HepG2 (cell line): ENCODE data around the gene YPEL4. TPM values are rescaled to one million over a fixed set of nuclear protein-coding genes. Genes with fewer than 3 reads are reported as not detected.

Experiments
- ERF ChIP-seq: IDR thresholded peaks from 2 replicates; pipeline ENCODE4 v1.6.1; 2018; ENCODE audit warnings: missing biosample characterization, missing genetic modification reagents
- FOSL2 ChIP-seq: sonication (generic); formaldehyde crosslinking; IDR thresholded peaks from 2 replicates; pipeline ENCODE4 v1.4.0; 2020; ENCODE audit warnings: missing genetic modification reagents
- GLI4 ChIP-seq: sonication (generic); formaldehyde crosslinking; IDR thresholded peaks from 2 replicates; pipeline ENCODE4 v1.5.1; 2020; ENCODE audit warnings: missing genetic modification reagents, mild to moderate bottlenecking, moderate library complexity, borderline replicate concordance
- GTF3A ChIP-seq: sonication (generic); formaldehyde crosslinking; conservative IDR thresholded peaks from 2 replicates; pipeline ENCODE4 v1.4.0; 2020; ENCODE audit warnings: mild to moderate bottlenecking, missing genetic modification reagents
- HCFC1 ChIP-seq: fragments of 150-350 bp; IDR thresholded peaks from 2 replicates; pipeline ENCODE4 v1.6.1; 2014; ENCODE audit warnings: low read depth, low read length
- HES4 ChIP-seq: sonication (generic); formaldehyde crosslinking; IDR thresholded peaks from 2 replicates; pipeline ENCODE4 v1.9.0; 2021; ENCODE audit warnings: mild to moderate bottlenecking, missing genetic modification reagents, borderline replicate concordance
- HNF4G ChIP-seq, 2 experiments: sonication (generic) in 1 of 2; formaldehyde crosslinking in 1 of 2; IDR thresholded peaks; 2 replicates each; pipeline versions ENCODE4 v1.4.0 to v1.6.1; 2011 to 2020; ENCODE audit warnings: borderline replicate concordance in 2 of 2, low read depth in 2 of 2, mild to moderate bottlenecking in 2 of 2, low read length in 1 of 2, missing genetic modification reagents in 1 of 2, moderate library complexity in 1 of 2
- KDM5B ChIP-seq: sonication (generic); formaldehyde crosslinking; IDR thresholded peaks from 2 replicates; pipeline ENCODE4 v1.4.0; 2020; ENCODE audit warnings: missing genetic modification reagents, mild to moderate bottlenecking, borderline replicate concordance
- NFKB2 ChIP-seq: sonication (generic); formaldehyde crosslinking; IDR thresholded peaks from 2 replicates; pipeline ENCODE4 v1.4.0; 2020; ENCODE audit warnings: missing genetic modification reagents, borderline replicate concordance
- NR2C2 ChIP-seq: sonication (generic); formaldehyde crosslinking; IDR thresholded peaks from 2 replicates; pipeline ENCODE4 v1.4.0; 2020; ENCODE audit warnings: missing genetic modification reagents, mild to moderate bottlenecking, moderate library complexity, borderline replicate concordance
- SATB2 ChIP-seq: sonication (generic); formaldehyde crosslinking; IDR thresholded peaks from 2 replicates; pipeline ENCODE4 v1.5.0; 2020; ENCODE audit warnings: missing genetic modification reagents
- SCMH1 ChIP-seq: sonication (generic); formaldehyde crosslinking; IDR thresholded peaks from 2 replicates; pipeline ENCODE4 v1.9.0; 2021; ENCODE audit warnings: missing genetic modification reagents, mild to moderate bottlenecking, borderline replicate concordance
- SMARCE1 ChIP-seq: fragments of 450-650 bp; IDR thresholded peaks from 2 replicates; pipeline ENCODE4 v1.6.1; 2017; ENCODE audit warnings: borderline replicate concordance
- TAF15 ChIP-seq: fragments of 200-400 bp; formaldehyde crosslinking; IDR thresholded peaks from one replicate; pipeline ENCODE4 v1.6.1; 2018; ENCODE audit warnings: mild to moderate bottlenecking, low read depth, low read length; ENCODE audit not compliant: poor library complexity, severe bottlenecking
- ZBTB7B ChIP-seq: sonication (generic); formaldehyde crosslinking; IDR thresholded peaks from 2 replicates; pipeline ENCODE4 v1.4.0; 2020; ENCODE audit warnings: missing genetic modification reagents
- ZFX ChIP-seq: sonication (generic); formaldehyde crosslinking; IDR thresholded peaks from 2 replicates; pipeline ENCODE4 v1.4.0; 2020; ENCODE audit warnings: mild to moderate bottlenecking, low read depth, missing genetic modification reagents, moderate library complexity
- ZNF12 ChIP-seq: sonication (generic); formaldehyde crosslinking; IDR thresholded peaks from 2 replicates; pipeline ENCODE4 v1.5.0; 2020; ENCODE audit warnings: missing genetic modification reagents
- ZNF20 ChIP-seq: sonication (generic); formaldehyde crosslinking; IDR thresholded peaks from 2 replicates; pipeline ENCODE4 v1.4.0; 2020; ENCODE audit warnings: mild to moderate bottlenecking, moderate library complexity, missing genetic modification reagents
- ZNF230 ChIP-seq: sonication (generic); formaldehyde crosslinking; IDR thresholded peaks from 2 replicates; pipeline ENCODE4 v1.4.0; 2020; ENCODE audit warnings: mild to moderate bottlenecking, missing genetic modification reagents
- ZNF446 ChIP-seq: sonication (generic); formaldehyde crosslinking; IDR thresholded peaks from 2 replicates; pipeline ENCODE4 v1.5.0; 2020; ENCODE audit warnings: mild to moderate bottlenecking, missing genetic modification reagents
- ZNF75D ChIP-seq: sonication (generic); formaldehyde crosslinking; IDR thresholded peaks from 2 replicates; pipeline ENCODE4 v1.8.1; 2023; ENCODE audit warnings: missing genetic modification reagents, mild to moderate bottlenecking, borderline replicate concordance
- polyA plus RNA-seq, 8 experiments: library from polyadenylated mRNA; depleted of rRNA in 3 of 8; stranded (reverse) in 7 of 8; unstranded in 1 of 8; fragments of >200 nt; fragmentation: Illumina TruSeq in 4 of 8; extraction: Trizol in 4 of 8; gene quantifications; 2 replicates each; pipeline versions ENCODE4 v1.2.1 to v1.2.3, GENCODE V29; 2011 to 2016; ENCODE audit warnings: low read depth in 4 of 8, missing spikeins in 1 of 8, mixed read lengths in 1 of 8; ENCODE audit not compliant: insufficient read depth in 1 of 8
- total RNA-seq, 5 experiments: library from RNA; depleted of rRNA; stranded (reverse); fragments of >200 nt; fragmentation: Illumina TruSeq; extraction: Trizol; gene quantifications; 2 replicates each; pipeline ENCODE4 v1.2.3, GENCODE V29; 2016; ENCODE audit warnings: low read depth in 1 of 5
- TF ChIP-seq, protein P1 (sequence below): sonication (generic); formaldehyde crosslinking; IDR thresholded peaks from 2 replicates; pipeline ENCODE4 v1.4.0; 2020; ENCODE audit warnings: missing genetic modification reagents, borderline replicate concordance
- TF ChIP-seq, protein P2 (sequence below): sonication (generic); formaldehyde crosslinking; IDR thresholded peaks from 2 replicates; pipeline ENCODE4 v1.8.0; 2022; ENCODE audit warnings: mild to moderate bottlenecking, missing genetic modification reagents, moderate library complexity
- TF ChIP-seq, protein P3 (sequence below): IDR thresholded peaks from 2 replicates; pipeline ENCODE4 v1.6.1; 2018; ENCODE audit warnings: missing genetic modification reagents, mild to moderate bottlenecking, missing compliant biosample characterization
- TF ChIP-seq, protein P4 (sequence below): sonication (generic); formaldehyde crosslinking; IDR thresholded peaks from 2 replicates; pipeline ENCODE4 v1.8.0; 2022; ENCODE audit warnings: mild to moderate bottlenecking, missing genetic modification reagents; ENCODE audit not compliant: insufficient replicate concordance

YPEL4 gene
- total and polyA plus RNA-seq, 2 of the 13 experiments (the other 11 are each of a cell fraction or from before 2014, with no cell fraction given): 0.04 TPM; not detected in 1

DNA sequence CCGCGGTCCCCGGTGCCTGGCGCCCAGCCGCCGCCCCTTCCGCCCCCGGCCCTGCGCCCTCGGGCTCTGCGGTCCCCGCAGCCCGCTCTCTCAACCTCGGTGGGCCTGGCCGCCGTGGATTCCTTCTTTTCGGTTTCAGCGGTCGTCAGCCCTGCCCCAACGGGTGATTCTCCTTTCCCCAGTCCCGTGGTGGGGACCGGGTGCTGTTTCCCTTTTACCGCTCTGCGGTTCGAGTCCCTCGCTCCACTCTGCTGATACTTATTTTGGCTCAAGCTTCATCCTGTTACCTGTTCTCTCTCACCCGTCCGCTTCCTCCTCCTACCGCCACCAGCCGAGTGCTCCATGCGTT, 18.7 kb upstream of the YPEL4 start (continued):
- TF ChIP-seq, protein P1, sequence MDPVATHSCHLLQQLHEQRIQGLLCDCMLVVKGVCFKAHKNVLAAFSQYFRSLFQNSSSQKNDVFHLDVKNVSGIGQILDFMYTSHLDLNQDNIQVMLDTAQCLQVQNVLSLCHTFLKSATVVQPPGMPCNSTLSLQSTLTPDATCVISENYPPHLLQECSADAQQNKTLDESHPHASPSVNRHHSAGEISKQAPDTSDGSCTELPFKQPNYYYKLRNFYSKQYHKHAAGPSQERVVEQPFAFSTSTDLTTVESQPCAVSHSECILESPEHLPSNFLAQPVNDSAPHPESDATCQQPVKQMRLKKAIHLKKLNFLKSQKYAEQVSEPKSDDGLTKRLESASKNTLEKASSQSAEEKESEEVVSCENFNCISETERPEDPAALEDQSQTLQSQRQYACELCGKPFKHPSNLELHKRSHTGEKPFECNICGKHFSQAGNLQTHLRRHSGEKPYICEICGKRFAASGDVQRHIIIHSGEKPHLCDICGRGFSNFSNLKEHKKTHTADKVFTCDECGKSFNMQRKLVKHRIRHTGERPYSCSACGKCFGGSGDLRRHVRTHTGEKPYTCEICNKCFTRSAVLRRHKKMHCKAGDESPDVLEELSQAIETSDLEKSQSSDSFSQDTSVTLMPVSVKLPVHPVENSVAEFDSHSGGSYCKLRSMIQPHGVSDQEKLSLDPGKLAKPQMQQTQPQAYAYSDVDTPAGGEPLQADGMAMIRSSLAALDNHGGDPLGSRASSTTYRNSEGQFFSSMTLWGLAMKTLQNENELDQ (CRISPR knock-in tag): no peak
- TF ChIP-seq ZNF12 (CRISPR knock-in tag): no peak
- no peak for TF ChIP-seq HES4
- 0 out of 2 replicates have a peak, but pooled peaks have one; percentile 63 for TF ChIP-seq ZNF20 (CRISPR knock-in tag)
- TF ChIP-seq, protein P2, sequence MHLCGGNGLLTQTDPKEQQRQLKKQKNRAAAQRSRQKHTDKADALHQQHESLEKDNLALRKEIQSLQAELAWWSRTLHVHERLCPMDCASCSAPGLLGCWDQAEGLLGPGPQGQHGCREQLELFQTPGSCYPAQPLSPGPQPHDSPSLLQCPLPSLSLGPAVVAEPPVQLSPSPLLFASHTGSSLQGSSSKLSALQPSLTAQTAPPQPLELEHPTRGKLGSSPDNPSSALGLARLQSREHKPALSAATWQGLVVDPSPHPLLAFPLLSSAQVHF (CRISPR knock-in tag): no peak
- TF ChIP-seq, protein P3, sequence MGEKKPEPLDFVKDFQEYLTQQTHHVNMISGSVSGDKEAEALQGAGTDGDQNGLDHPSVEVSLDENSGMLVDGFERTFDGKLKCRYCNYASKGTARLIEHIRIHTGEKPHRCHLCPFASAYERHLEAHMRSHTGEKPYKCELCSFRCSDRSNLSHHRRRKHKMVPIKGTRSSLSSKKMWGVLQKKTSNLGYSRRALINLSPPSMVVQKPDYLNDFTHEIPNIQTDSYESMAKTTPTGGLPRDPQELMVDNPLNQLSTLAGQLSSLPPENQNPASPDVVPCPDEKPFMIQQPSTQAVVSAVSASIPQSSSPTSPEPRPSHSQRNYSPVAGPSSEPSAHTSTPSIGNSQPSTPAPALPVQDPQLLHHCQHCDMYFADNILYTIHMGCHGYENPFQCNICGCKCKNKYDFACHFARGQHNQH (CRISPR knock-in tag): no peak
- no peak for TF ChIP-seq ZBTB7B (CRISPR knock-in tag)
- TF ChIP-seq SCMH1 (CRISPR knock-in tag): no peak
- 0 out of 2 replicates have a peak, but pooled peaks have one; percentile 3 for TF ChIP-seq GTF3A
- TF ChIP-seq ZFX (CRISPR knock-in tag): peak; percentile 37
- no peak for TF ChIP-seq HCFC1
- TF ChIP-seq, protein P4, sequence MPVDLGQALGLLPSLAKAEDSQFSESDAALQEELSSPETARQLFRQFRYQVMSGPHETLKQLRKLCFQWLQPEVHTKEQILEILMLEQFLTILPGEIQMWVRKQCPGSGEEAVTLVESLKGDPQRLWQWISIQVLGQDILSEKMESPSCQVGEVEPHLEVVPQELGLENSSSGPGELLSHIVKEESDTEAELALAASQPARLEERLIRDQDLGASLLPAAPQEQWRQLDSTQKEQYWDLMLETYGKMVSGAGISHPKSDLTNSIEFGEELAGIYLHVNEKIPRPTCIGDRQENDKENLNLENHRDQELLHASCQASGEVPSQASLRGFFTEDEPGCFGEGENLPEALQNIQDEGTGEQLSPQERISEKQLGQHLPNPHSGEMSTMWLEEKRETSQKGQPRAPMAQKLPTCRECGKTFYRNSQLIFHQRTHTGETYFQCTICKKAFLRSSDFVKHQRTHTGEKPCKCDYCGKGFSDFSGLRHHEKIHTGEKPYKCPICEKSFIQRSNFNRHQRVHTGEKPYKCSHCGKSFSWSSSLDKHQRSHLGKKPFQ (CRISPR knock-in tag): peak; percentile 41
- TF ChIP-seq ZNF75D (CRISPR knock-in tag): no peak
- TF ChIP-seq KDM5B (CRISPR knock-in tag): peak; percentile 54; the same call in 1 of the 2 replicates
- TF ChIP-seq SATB2 (CRISPR knock-in tag): no peak
- no peak for TF ChIP-seq FOSL2
- 0 out of 2 replicates have a peak, but pooled peaks have one; percentile 50 for TF ChIP-seq NFKB2 (CRISPR knock-in tag)
- TF ChIP-seq HNF4G (IDR thresholded peaks at IDR 0.05; ENCODE audit: borderline replicate concordance, low read depth, low read length): no peak
- TF ChIP-seq HNF4G (CRISPR knock-in tag; IDR thresholded peaks at IDR 0.05; ENCODE audit: borderline replicate concordance, low read depth): no peak
- no peak for TF ChIP-seq TAF15
- no peak for TF ChIP-seq NR2C2 (CRISPR knock-in tag)
- TF ChIP-seq ZNF446 (CRISPR knock-in tag): no peak
- TF ChIP-seq ZNF230: no peak
- 0 out of 2 replicates have a peak, but pooled peaks have one; percentile 0 for TF ChIP-seq ERF (CRISPR knock-in tag)
- peak; percentile 82; the same call in 1 of the 2 replicates for TF ChIP-seq GLI4 (CRISPR knock-in tag)
- TF ChIP-seq SMARCE1: no peak
